Measurements from ENCODE around the gene MIF4GD. TPM values are rescaled to one million over a fixed set of nuclear protein-coding genes. Genes with fewer than 3 reads are reported as not detected.

Gene MIF4GD
- total and polyA plus RNA-seq, 9 of the 15 experiments (the other 6 are each of a cell fraction or from before 2014, with no cell fraction given) = 11.8 to 63.8 (median 28.1) TPM

- no peak for TF ChIP-seq FOXA1 (IDR thresholded peaks at IDR 0.05; ENCODE audit: borderline replicate concordance)
- peak; percentile 18; the same call in 1 of the 2 replicates for TF ChIP-seq POLR2AphosphoS2 (IDR thresholded peaks at IDR 0.05; ENCODE audit: low read length)
- TF ChIP-seq SREBF1 (IDR thresholded peaks at IDR 0.05; ENCODE audit: borderline replicate concordance, low read depth, low read length) = no peak
- no peak for TF ChIP-seq HDAC1 (IDR thresholded peaks at IDR 0.05)
- no peak for TF ChIP-seq PCBP1 (IDR thresholded peaks at IDR 0.05; ENCODE audit: low read depth, low read length, poor library complexity, severe bottlenecking)
- TF ChIP-seq, protein P1, sequence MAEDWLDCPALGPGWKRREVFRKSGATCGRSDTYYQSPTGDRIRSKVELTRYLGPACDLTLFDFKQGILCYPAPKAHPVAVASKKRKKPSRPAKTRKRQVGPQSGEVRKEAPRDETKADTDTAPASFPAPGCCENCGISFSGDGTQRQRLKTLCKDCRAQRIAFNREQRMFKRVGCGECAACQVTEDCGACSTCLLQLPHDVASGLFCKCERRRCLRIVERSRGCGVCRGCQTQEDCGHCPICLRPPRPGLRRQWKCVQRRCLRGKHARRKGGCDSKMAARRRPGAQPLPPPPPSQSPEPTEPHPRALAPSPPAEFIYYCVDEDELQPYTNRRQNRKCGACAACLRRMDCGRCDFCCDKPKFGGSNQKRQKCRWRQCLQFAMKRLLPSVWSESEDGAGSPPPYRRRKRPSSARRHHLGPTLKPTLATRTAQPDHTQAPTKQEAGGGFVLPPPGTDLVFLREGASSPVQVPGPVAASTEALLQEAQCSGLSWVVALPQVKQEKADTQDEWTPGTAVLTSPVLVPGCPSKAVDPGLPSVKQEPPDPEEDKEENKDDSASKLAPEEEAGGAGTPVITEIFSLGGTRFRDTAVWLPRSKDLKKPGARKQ (CRISPR knock-in tag; IDR thresholded peaks at IDR 0.05) = no peak
- TF ChIP-seq HDAC8 (tag; IDR thresholded peaks at IDR 0.05) = no peak
- no peak for TF ChIP-seq ZBTB26 (CRISPR knock-in tag; IDR thresholded peaks at IDR 0.05)
- TF ChIP-seq CREB3 (tag; conservative IDR thresholded peaks at IDR 0.05; ENCODE audit: low read depth) = no peak
- no peak for TF ChIP-seq HDAC2 (IDR thresholded peaks at IDR 0.05)
- TF ChIP-seq KDM5B (IDR thresholded peaks at IDR 0.05; ENCODE audit: insufficient replicate concordance, low read depth, low read length) = peak; percentile 4
- TF ChIP-seq WHSC1 (IDR thresholded peaks at IDR 0.05; ENCODE audit: low read length) = no peak
- no peak for TF ChIP-seq ZNF121 (CRISPR knock-in tag; conservative IDR thresholded peaks at IDR 0.05)
- TF ChIP-seq, protein P2, sequence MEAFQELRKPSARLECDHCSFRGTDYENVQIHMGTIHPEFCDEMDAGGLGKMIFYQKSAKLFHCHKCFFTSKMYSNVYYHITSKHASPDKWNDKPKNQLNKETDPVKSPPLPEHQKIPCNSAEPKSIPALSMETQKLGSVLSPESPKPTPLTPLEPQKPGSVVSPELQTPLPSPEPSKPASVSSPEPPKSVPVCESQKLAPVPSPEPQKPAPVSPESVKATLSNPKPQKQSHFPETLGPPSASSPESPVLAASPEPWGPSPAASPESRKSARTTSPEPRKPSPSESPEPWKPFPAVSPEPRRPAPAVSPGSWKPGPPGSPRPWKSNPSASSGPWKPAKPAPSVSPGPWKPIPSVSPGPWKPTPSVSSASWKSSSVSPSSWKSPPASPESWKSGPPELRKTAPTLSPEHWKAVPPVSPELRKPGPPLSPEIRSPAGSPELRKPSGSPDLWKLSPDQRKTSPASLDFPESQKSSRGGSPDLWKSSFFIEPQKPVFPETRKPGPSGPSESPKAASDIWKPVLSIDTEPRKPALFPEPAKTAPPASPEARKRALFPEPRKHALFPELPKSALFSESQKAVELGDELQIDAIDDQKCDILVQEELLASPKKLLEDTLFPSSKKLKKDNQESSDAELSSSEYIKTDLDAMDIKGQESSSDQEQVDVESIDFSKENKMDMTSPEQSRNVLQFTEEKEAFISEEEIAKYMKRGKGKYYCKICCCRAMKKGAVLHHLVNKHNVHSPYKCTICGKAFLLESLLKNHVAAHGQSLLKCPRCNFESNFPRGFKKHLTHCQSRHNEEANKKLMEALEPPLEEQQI (IDR thresholded peaks at IDR 0.05) = no peak
- TF ChIP-seq CBX5 (IDR thresholded peaks at IDR 0.05; ENCODE audit: borderline replicate concordance, low read depth) = no peak
- TF ChIP-seq, protein P3, sequence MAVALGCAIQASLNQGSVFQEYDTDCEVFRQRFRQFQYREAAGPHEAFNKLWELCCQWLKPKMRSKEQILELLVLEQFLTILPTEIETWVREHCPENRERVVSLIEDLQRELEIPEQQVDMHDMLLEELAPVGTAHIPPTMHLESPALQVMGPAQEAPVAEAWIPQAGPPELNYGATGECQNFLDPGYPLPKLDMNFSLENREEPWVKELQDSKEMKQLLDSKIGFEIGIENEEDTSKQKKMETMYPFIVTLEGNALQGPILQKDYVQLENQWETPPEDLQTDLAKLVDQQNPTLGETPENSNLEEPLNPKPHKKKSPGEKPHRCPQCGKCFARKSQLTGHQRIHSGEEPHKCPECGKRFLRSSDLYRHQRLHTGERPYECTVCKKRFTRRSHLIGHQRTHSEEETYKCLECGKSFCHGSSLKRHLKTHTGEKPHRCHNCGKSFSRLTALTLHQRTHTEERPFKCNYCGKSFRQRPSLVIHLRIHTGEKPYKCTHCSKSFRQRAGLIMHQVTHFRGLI (CRISPR knock-in tag; IDR thresholded peaks at IDR 0.05) = no peak
Measured at GRCh38 chr17:75271955-75272847, 1.2 kb upstream of the MIF4GD start (continued).

Measured in K562 (cell line).